HEK293 (cell line): ENCODE results near the gene DNAJC7.

Experiments used
- CTCF ChIA-PET: fragments of 350-600 bp; formaldehyde crosslinking; extraction: SDS; loops from one replicate; lab custom pipeline; 2021; ENCODE audit warnings: antibody characterized with exemption; lab: Yijun Ruan, JAX
- POLR2A ChIA-PET: fragments of 300-600 bp; formaldehyde crosslinking; extraction: SDS; loops from one replicate; lab custom pipeline; 2020; ENCODE audit warnings: antibody characterized with exemption, inconsistent platforms; lab: Yijun Ruan, JAX
- H3K27ac ChIP-seq: fragments of 200-500 bp; sonication (Bioruptor generic); 2 replicates; pipeline ENCODE4 v1.5.1; 2014; ENCODE audit warnings: low read depth, low read length, control low read depth, inconsistent platforms; ENCODE audit errors: extremely low read depth
- H3K36me3 ChIP-seq, 2 experiments: fragments of 200-500 bp in 1 of 2; sonication (Bioruptor generic) in 1 of 2; 1 replicate in 1 of 2; 2 replicates in 1 of 2; pipeline ENCODE4 v1.5.1; 2014 to 2017; ENCODE audit warnings: inconsistent platforms in 2 of 2, low read length in 2 of 2; ENCODE audit not compliant: control insufficient read depth in 2 of 2, insufficient read depth in 1 of 2
- H3K4me1 ChIP-seq: fragments of 200-500 bp; sonication (Bioruptor generic); 2 replicates; pipeline ENCODE4 v1.5.1; 2014; ENCODE audit warnings: mild to moderate bottlenecking, low read length, inconsistent platforms; ENCODE audit not compliant: control insufficient read depth, insufficient read depth
- H3K4me3 ChIP-seq: 2 replicates; pipeline ENCODE4 v1.5.1; 2011; ENCODE audit warnings: low read depth, mild to moderate bottlenecking, control low read depth, low read length, moderate library complexity
- H3K9me3 ChIP-seq: fragments of 200-500 bp; sonication (Bioruptor generic); 2 replicates; pipeline ENCODE4 v1.5.1; 2014; ENCODE audit warnings: low read depth, low read length, inconsistent platforms; ENCODE audit not compliant: control insufficient read depth, insufficient read depth
- ATF2 ChIP-seq: fragments of 450-650 bp; formaldehyde crosslinking; IDR thresholded peaks from 2 replicates; pipeline ENCODE4 v1.5.1; 2016; ENCODE audit warnings: missing biosample characterization, missing genetic modification characterization, low read depth
- BCL11A ChIP-seq: fragments of 450-650 bp; formaldehyde crosslinking; IDR thresholded peaks from 2 replicates; pipeline ENCODE4 v1.5.1; 2016; ENCODE audit warnings: low read depth, missing biosample characterization, missing genetic modification characterization
- MZF1 ChIP-seq: fragments of 450-650 bp; formaldehyde crosslinking; IDR thresholded peaks from 2 replicates; pipeline ENCODE4 v1.5.1; 2017; ENCODE audit warnings: missing biosample characterization, missing genetic modification characterization, borderline replicate concordance
- RBAK ChIP-seq: fragments of 450-650 bp; formaldehyde crosslinking; IDR thresholded peaks from 2 replicates; pipeline ENCODE4 v1.5.1; 2016; ENCODE audit warnings: missing biosample characterization, missing genetic modification characterization
- ZBTB1 ChIP-seq: fragments of 450-650 bp; formaldehyde crosslinking; IDR thresholded peaks from 2 replicates; pipeline ENCODE4 v1.5.1; 2016; ENCODE audit warnings: missing biosample characterization, missing genetic modification characterization
- ZBTB20 ChIP-seq: fragments of 450-650 bp; formaldehyde crosslinking; IDR thresholded peaks from 2 replicates; pipeline ENCODE4 v1.5.1; 2016; ENCODE audit warnings: missing biosample characterization, missing genetic modification characterization
- ZFP69B ChIP-seq: fragments of 450-650 bp; formaldehyde crosslinking; IDR thresholded peaks from 2 replicates; pipeline ENCODE4 v1.5.1; 2016; ENCODE audit warnings: missing biosample characterization, missing genetic modification characterization
- ZIC2 ChIP-seq: fragments of 450-650 bp; formaldehyde crosslinking; IDR thresholded peaks from 2 replicates; pipeline ENCODE4 v1.5.1; 2016; ENCODE audit warnings: missing biosample characterization, missing genetic modification characterization
- ZNF132 ChIP-seq: fragments of 450-650 bp; formaldehyde crosslinking; IDR thresholded peaks from 2 replicates; pipeline ENCODE4 v1.5.1; 2017; ENCODE audit warnings: missing biosample characterization, missing genetic modification characterization, borderline replicate concordance
- ZNF155 ChIP-seq: fragments of 450-650 bp; formaldehyde crosslinking; IDR thresholded peaks from 2 replicates; pipeline ENCODE4 v1.5.1; 2016; ENCODE audit warnings: missing biosample characterization, missing genetic modification characterization
- ZNF19 ChIP-seq: fragments of 450-650 bp; formaldehyde crosslinking; IDR thresholded peaks from 2 replicates; pipeline ENCODE4; 2016; ENCODE audit warnings: missing biosample characterization, missing genetic modification characterization, low read depth
- ZNF202 ChIP-seq: fragments of 450-650 bp; formaldehyde crosslinking; IDR thresholded peaks from 2 replicates; pipeline ENCODE4 v1.5.1; 2016; ENCODE audit warnings: missing biosample characterization, missing genetic modification characterization, borderline replicate concordance
- ZNF26 ChIP-seq: fragments of 450-650 bp; formaldehyde crosslinking; IDR thresholded peaks from 2 replicates; pipeline ENCODE4 v1.5.1; 2016; ENCODE audit warnings: missing biosample characterization, missing genetic modification characterization
- ZNF302 ChIP-seq: fragments of 450-650 bp; formaldehyde crosslinking; IDR thresholded peaks from 2 replicates; pipeline ENCODE4 v1.5.1; 2016; ENCODE audit warnings: missing biosample characterization, missing genetic modification characterization, low read depth
- ZNF37A ChIP-seq: fragments of 450-650 bp; IDR thresholded peaks from 2 replicates; pipeline ENCODE4 v1.5.1; 2018; ENCODE audit warnings: missing biosample characterization, missing genetic modification characterization
- ZNF510 ChIP-seq: fragments of 450-650 bp; formaldehyde crosslinking; IDR thresholded peaks from 2 replicates; pipeline ENCODE4 v1.5.1; 2018; ENCODE audit warnings: mild to moderate bottlenecking, missing genetic modification characterization, missing biosample characterization; ENCODE audit not compliant: insufficient replicate concordance
- ZNF529 ChIP-seq: fragments of 450-650 bp; formaldehyde crosslinking; IDR thresholded peaks from 2 replicates; pipeline ENCODE4 v1.5.1; 2017; ENCODE audit warnings: missing genetic modification characterization, missing biosample characterization; ENCODE audit not compliant: insufficient replicate concordance
- ZNF560 ChIP-seq: fragments of 450-650 bp; formaldehyde crosslinking; IDR thresholded peaks from 2 replicates; pipeline ENCODE4 v1.5.1; 2017; ENCODE audit warnings: missing biosample characterization, missing genetic modification characterization, borderline replicate concordance
- ZNF610 ChIP-seq: fragments of 450-650 bp; formaldehyde crosslinking; IDR thresholded peaks from 2 replicates; pipeline ENCODE4 v1.5.1; 2016; ENCODE audit warnings: missing biosample characterization, missing genetic modification characterization, borderline replicate concordance
- ZNF629 ChIP-seq: fragments of 450-650 bp; formaldehyde crosslinking; IDR thresholded peaks from 2 replicates; pipeline ENCODE4 v1.5.1; 2017; ENCODE audit warnings: missing biosample characterization, missing genetic modification characterization
- ZNF654 ChIP-seq: fragments of 450-650 bp; formaldehyde crosslinking; IDR thresholded peaks from 2 replicates; pipeline ENCODE4 v1.5.1; 2016; ENCODE audit warnings: low read depth, missing biosample characterization, missing genetic modification characterization
- ZNF701 ChIP-seq: fragments of 450-650 bp; formaldehyde crosslinking; IDR thresholded peaks from 2 replicates; pipeline ENCODE4 v1.5.1; 2016; ENCODE audit warnings: missing biosample characterization, missing genetic modification characterization
- ZNF777 ChIP-seq: fragments of 450-650 bp; formaldehyde crosslinking; IDR thresholded peaks from 2 replicates; pipeline ENCODE4 v1.5.1; 2017; ENCODE audit warnings: missing biosample characterization, missing genetic modification characterization, borderline replicate concordance
- ZNF830 ChIP-seq: fragments of 450-650 bp; IDR thresholded peaks from 2 replicates; pipeline ENCODE4 v1.5.0; 2018; ENCODE audit warnings: missing biosample characterization, missing genetic modification characterization, low read depth, mild to moderate bottlenecking, moderate library complexity
- ZNF843 ChIP-seq: fragments of 450-650 bp; formaldehyde crosslinking; IDR thresholded peaks from 2 replicates; pipeline ENCODE4 v1.5.1; 2016; ENCODE audit warnings: missing biosample characterization, missing genetic modification characterization
- ZSCAN16 ChIP-seq: fragments of 450-650 bp; formaldehyde crosslinking; IDR thresholded peaks from 2 replicates; pipeline ENCODE4 v1.5.1; 2016; ENCODE audit warnings: missing biosample characterization, missing genetic modification characterization
- ZSCAN4 ChIP-seq: fragments of 450-650 bp; formaldehyde crosslinking; IDR thresholded peaks from 2 replicates; pipeline ENCODE4 v1.5.1; 2017; ENCODE audit warnings: missing biosample characterization, missing genetic modification characterization
- ZXDB ChIP-seq: fragments of 450-650 bp; formaldehyde crosslinking; IDR thresholded peaks from 2 replicates; pipeline ENCODE4 v1.5.1; 2016; ENCODE audit warnings: missing biosample characterization, missing genetic modification characterization

Gene DNAJC7

GRCh38 chr17:41944943-41945342 lies 72.3 kb downstream of the DNAJC7 start (continued):
- TF ChIP-seq ZIC2 (tag by site-specific recombination) (no peak), ZNF529 (no peak), ZNF26 (tag by site-specific recombination) (no peak), ZNF830 (tag by site-specific recombination) (no peak), ZSCAN4 (no peak), ZNF202 (tag by site-specific recombination) (no peak), ZNF19 (tag by site-specific recombination) (no peak), ZBTB20 (no peak), ZNF777 (tag by site-specific recombination) (no peak), ZNF132 (tag by site-specific recombination) (no peak), ZNF610 (tag by site-specific recombination) (no peak), ZNF843 (no peak)

GRCh38 chr17:41943492-41943891 lies 73.7 kb downstream of the DNAJC7 start:
- Histone ChIP-seq H3K4me3 (no peak overlapping the region), H3K36me3 (peaks cover 0 to 5% of the 10 kb centered on the region in 2 experiments; a peak in 2 of 3 replicates), H3K4me1 (no peaks in the 10 kb centered on the region), H3K9me3 (no peaks in the 10 kb centered on the region), H3K27ac (no peak overlapping the region)
- CTCF ChIA-PET: interaction anchor here (0.7 to 1.6 kb wide), 2 partner anchors 10 to 196 kb away, joined by 4 read pairs; no protein-coding TSS in a partner anchor
- no peak for TF ChIP-seq ZNF701 (tag by site-specific recombination)
- TF ChIP-seq BCL11A (tag by site-specific recombination): no peak
- TF ChIP-seq ZNF629 (tag by site-specific recombination): no peak
- TF ChIP-seq ZNF560 (tag by site-specific recombination): no peak
- TF ChIP-seq ZSCAN16 (tag by site-specific recombination): no peak
- no peak for TF ChIP-seq ZXDB (tag by site-specific recombination)
- no peak for TF ChIP-seq ZNF37A (tag by site-specific recombination)
- no peak for TF ChIP-seq ZFP69B (tag by site-specific recombination)
- TF ChIP-seq ZBTB1 (tag by site-specific recombination): no peak
- no peak for TF ChIP-seq RBAK
- no peak for TF ChIP-seq ZNF654 (tag by site-specific recombination)
- no peak for TF ChIP-seq MZF1
- no peak for TF ChIP-seq ZNF155
- TF ChIP-seq ATF2 (tag by site-specific recombination): no peak
- no peak for TF ChIP-seq ZNF302 (tag by site-specific recombination)
- TF ChIP-seq ZNF510 (tag by site-specific recombination): no peak
- POLR2A ChIA-PET: no interaction called here
